GM15510 (cell line): ENCODE measurements around the gene ZNF747.

Source experiments
- POLR2A ChIP-seq: IDR thresholded peaks from 3 replicates; pipeline ENCODE4 v1.6.1; 2011; ENCODE audit warnings: borderline replicate concordance; ENCODE audit not compliant: insufficient read length; ENCODE audit errors: extremely low read depth

The ZNF747 gene

GRCh38 chr16:30548416-30549253 lies 14.0 kb upstream of the ZNF747 start:
- TF ChIP-seq POLR2A = no peak

- TF ChIP-seq POLR2A = no peak
These were observed 11.5 kb upstream of the ZNF747 start for GRCh38 chr16:30546115-30546514.

GRCh38 chr16:30543067-30543466 lies 8.4 kb upstream of the ZNF747 start:
- TF ChIP-seq POLR2A = no peak

DNA sequence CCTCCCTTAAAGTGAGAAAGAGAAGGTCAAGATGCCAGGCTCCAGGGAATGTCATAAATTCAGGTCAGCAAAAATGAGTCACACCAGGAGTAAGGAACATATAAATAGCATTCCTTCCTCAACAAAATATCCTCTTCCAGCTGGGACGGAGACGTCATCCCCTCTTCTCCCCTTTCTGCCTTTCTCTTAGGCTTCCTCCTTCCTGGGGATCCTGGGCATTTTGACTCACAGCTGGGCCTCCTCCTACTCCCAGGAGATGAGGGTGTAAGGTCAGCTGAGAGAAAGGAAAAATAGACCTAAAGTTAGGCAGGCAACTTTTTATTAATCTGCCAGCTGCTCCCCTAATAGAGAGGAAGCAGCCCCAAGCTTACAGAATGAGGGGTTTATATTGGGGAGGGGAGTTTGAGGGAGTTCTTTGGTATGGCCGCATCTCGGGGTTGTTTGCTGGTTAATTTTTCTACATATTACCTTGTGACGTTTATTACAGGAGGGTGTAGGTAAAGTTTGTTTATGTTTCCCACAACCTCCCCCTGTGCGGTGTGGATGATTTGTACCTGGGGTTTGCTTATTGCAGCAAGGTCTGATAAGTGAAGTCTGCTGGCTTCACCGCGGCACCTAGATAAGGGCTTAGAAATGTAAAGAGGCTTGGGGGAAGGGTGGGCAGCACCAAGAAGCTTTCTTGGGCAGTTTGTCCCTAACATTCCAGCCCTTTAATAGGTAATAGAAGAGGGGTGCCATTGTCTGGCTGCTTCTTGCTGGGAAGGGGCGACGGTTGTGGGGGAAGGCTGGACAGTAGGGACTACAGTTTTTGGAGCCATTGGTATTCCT lies 7.1 kb upstream of the ZNF747 start:
- no peak for TF ChIP-seq POLR2A

DNA sequence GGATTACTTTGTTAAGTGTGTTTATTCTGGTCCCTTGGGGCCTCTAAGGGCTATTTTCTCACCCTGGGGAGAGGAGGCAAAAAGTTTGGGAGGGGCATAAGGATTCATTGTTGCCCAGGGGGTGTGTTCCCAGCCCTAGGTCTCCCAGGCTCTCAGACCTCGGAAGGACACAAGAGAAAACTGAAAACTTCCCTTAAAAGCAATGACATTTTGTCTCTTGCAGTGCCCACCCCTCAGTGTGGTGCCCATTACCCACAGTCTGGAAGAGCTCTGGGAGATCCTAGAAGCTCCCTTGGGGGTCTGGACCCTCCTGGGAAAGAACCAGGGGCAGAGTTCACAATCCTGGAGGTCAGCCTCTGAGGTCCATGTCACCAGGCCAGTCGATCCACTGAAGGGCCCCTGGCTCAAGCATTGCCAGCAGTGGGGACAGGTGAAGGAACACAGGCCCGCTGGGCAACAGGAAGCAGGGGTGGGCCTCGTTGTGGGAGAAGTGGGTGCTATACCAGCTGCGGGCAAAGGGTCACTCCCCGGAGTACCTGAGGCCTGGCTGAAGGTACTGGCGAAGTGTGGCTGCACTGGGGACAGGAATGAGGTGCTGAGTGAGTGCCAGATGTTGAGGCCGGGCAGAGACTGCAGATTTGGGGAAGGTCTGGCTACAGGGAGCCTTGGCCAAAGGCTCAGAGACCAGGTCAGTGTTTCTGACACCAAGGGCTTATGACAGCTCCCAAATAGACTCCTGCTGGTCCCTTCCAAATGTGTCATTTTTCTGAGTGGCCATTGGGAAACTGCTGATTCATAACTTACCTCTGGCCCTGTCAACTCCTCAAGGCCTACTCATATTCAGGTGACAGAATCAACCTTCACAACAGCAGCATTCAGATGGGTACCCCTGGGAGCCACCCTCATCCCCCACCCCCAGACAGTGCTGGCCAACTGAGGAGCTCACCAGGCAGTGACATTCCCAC lies 4.6 kb upstream of the ZNF747 start:
- TF ChIP-seq POLR2A = no peak

- peak; percentile 63 for TF ChIP-seq POLR2A
These were observed 1.1 kb upstream of the ZNF747 start for GRCh38 chr16:30535777-30536190.

- TF ChIP-seq POLR2A = no peak
These were observed 583 bp upstream of the ZNF747 start for GRCh38 chr16:30535106-30535776.

GRCh38 chr16:30533748-30534367 lies 800 bp downstream of the ZNF747 start:
- TF ChIP-seq POLR2A = no peak

- no peak for TF ChIP-seq POLR2A
These were observed 1.5 kb downstream of the ZNF747 start for GRCh38 chr16:30533146-30533522.

DNA sequence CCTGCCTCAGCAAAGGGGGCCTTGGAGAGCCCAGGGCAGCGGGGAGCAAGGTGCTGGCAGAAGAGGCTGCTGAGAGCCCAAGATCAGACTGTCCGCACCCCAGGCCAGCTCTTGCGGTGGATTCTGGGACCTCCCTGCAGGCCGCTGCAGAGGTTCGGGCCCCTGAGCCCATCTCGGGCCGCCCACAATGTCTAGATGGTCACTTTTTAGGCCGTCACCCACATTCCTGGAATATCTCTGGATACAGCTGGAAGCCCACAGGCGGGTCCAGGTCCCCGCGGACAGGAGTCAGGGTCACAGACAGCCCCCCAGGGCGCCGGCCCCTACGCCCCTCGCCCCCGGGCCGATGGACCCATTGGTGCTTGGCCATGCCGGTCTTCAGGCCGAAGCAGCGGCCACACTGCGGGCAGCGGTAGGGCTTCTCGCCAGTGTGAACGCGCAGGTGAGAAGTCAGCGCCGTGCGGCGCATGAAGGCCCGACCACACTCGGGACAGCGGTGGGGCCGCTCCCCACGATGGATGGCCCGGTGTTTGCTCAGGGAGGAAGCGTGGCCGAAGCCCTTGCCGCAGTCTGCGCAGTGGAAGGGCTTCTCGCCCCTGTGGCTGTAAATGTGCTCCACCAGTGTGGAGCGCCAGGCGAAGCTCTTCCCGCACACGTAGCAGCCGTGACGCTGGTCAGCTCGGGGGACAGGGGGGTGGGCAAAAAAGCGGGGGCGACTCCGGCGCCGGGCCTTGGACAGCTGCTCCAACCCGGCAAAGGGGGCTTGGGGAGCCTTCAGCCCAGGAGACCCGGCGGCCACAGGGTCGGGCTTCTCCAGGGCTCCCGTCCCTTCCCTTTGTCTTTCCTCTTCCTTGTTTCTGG lies 2.1 kb downstream of the ZNF747 start:
- no peak for TF ChIP-seq POLR2A

GRCh38 chr16:30530163-30531037 lies 4.3 kb downstream of the ZNF747 start:
- no peak for TF ChIP-seq POLR2A
